ENCODE results near the gene PLAC8L1.

DNA sequence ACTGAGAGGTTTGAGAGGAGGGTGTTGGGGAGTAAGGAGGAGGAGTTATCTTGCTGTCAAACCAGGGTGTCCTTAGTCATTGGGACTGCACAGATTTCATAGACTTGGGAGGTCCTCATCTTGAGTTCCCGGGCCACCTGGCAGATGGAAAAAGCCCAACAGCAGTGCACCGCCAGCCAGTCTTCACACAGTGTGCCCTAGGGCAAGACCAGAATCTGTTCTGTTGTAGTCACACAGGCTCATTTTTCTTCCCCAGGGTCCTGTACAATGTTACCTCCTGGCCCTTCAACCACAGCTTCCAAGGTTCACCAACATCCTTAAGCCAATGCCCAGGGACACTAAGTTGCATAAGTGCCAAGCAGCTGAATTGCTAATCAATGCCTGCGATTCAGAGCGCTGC is 21.0 kb downstream of the PLAC8L1 start:
- no peak for TF ChIP-seq CHD2 (IDR thresholded peaks at IDR 0.05; ENCODE audit: low read length)
- TF ChIP-seq, protein P1, sequence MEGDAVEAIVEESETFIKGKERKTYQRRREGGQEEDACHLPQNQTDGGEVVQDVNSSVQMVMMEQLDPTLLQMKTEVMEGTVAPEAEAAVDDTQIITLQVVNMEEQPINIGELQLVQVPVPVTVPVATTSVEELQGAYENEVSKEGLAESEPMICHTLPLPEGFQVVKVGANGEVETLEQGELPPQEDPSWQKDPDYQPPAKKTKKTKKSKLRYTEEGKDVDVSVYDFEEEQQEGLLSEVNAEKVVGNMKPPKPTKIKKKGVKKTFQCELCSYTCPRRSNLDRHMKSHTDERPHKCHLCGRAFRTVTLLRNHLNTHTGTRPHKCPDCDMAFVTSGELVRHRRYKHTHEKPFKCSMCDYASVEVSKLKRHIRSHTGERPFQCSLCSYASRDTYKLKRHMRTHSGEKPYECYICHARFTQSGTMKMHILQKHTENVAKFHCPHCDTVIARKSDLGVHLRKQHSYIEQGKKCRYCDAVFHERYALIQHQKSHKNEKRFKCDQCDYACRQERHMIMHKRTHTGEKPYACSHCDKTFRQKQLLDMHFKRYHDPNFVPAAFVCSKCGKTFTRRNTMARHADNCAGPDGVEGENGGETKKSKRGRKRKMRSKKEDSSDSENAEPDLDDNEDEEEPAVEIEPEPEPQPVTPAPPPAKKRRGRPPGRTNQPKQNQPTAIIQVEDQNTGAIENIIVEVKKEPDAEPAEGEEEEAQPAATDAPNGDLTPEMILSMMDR (IDR thresholded peaks at IDR 0.05; ENCODE audit: control extremely low read depth in 1 of 3, insufficient read depth in 1 of 3, low read depth in 1 of 3, low read length in 3 of 3), result no peak
- no peak for TF ChIP-seq TEAD4 (IDR thresholded peaks at IDR 0.05; ENCODE audit: low read depth, low read length)
- no peak for TF ChIP-seq FOSL1 (IDR thresholded peaks at IDR 0.05; ENCODE audit: insufficient read depth, low read depth, low read length)
- no peak for TF ChIP-seq EP300 (IDR thresholded peaks at IDR 0.05; ENCODE audit: borderline replicate concordance in 1 of 2, low read depth in 2 of 2, low read length in 2 of 2)
- TF ChIP-seq, protein P2, sequence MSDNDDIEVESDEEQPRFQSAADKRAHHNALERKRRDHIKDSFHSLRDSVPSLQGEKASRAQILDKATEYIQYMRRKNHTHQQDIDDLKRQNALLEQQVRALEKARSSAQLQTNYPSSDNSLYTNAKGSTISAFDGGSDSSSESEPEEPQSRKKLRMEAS (IDR thresholded peaks at IDR 0.05), result no peak
- no peak for TF ChIP-seq POLR2AphosphoS5 (IDR thresholded peaks at IDR 0.05; ENCODE audit: low read depth, low read length)
- TF ChIP-seq EGR1 (IDR thresholded peaks at IDR 0.05; ENCODE audit: borderline replicate concordance, low read depth, low read length), result no peak
- no peak for TF ChIP-seq TCF12 (IDR thresholded peaks at IDR 0.05; ENCODE audit: low read depth, low read length)
- no peak for TF ChIP-seq RAD21 (IDR thresholded peaks at IDR 0.05 in 1 of 2, conservative IDR thresholded peaks at IDR 0.05 in 1 of 2; ENCODE audit: low read depth in 2 of 2, low read length in 2 of 2)
- TF ChIP-seq ZNF274 (IDR thresholded peaks at IDR 0.05; ENCODE audit: borderline replicate concordance, extremely low read depth, low read length), result no peak

All from H1 (cell line).